Keratinocyte (primary cell): Measurements from ENCODE around the gene ABI2. TPM values are rescaled to one million over a fixed set of nuclear protein-coding genes. Genes with fewer than 3 reads are reported as not detected.

Experiments used
- DNase-seq: peaks from one replicate; pipeline ENCODE4 v3.0.0-alpha.2; 2011; ENCODE audit warnings: low read depth, missing footprints, low spot score
- FAIRE-seq: peaks from 2 replicates; lab custom pipeline; 2011; peaks lifted over from hg19 to GRCh38; lab: Jason Lieb, UNC
- H2AFZ ChIP-seq: 2 replicates; pipeline ENCODE4 v1.6.0; 2012; ENCODE audit warnings: low read length, control low read depth, inconsistent platforms; ENCODE audit not compliant: control insufficient read depth
- H3K27ac ChIP-seq: 2 replicates; pipeline ENCODE4 v1.5.1; 2011; ENCODE audit warnings: low read length; ENCODE audit not compliant: control insufficient read depth, insufficient read depth
- H3K27me3 ChIP-seq: 3 replicates; pipeline ENCODE4 v1.6.0; 2011; ENCODE audit warnings: low read length; ENCODE audit not compliant: control insufficient read depth, insufficient read depth; ENCODE audit errors: extremely low read depth
- H3K36me3 ChIP-seq, 2 experiments: 2 replicates in 1 of 2; 3 replicates in 1 of 2; pipeline ENCODE4 v1.5.1; 2011; ENCODE audit warnings: low read length in 2 of 2, mild to moderate bottlenecking in 1 of 2; ENCODE audit not compliant: control insufficient read depth in 2 of 2, insufficient read depth in 2 of 2; ENCODE audit errors: extremely low read depth in 1 of 2
- H3K4me1 ChIP-seq: 3 replicates; pipeline ENCODE4 v1.5.1; 2011; ENCODE audit warnings: low read length; ENCODE audit not compliant: control insufficient read depth, insufficient read depth; ENCODE audit errors: extremely low read depth
- H3K4me2 ChIP-seq: 3 replicates; pipeline ENCODE4 v1.6.0; 2011; ENCODE audit warnings: low read depth, low read length; ENCODE audit not compliant: control insufficient read depth, insufficient read depth; ENCODE audit errors: extremely low read depth
- H3K4me3 ChIP-seq, 3 experiments: fragments of 200-600 bp in 1 of 3; sonication (generic) in 1 of 3; 2 replicates in 2 of 3; 3 replicates in 1 of 3; pipeline ENCODE4 v1.5.1; 2011 to 2016; ENCODE audit warnings: low read length in 3 of 3, mild to moderate bottlenecking in 3 of 3, control low read depth in 2 of 3, inconsistent platforms in 1 of 3, low read depth in 1 of 3, mixed read lengths in 1 of 3, mixed run types in 1 of 3, moderate library complexity in 1 of 3; ENCODE audit not compliant: control insufficient read depth in 2 of 3, insufficient read depth in 2 of 3; ENCODE audit errors: extremely low read depth in 1 of 3
- H3K79me2 ChIP-seq: 2 replicates; pipeline ENCODE4 v1.6.0; 2012; ENCODE audit warnings: low read length; ENCODE audit not compliant: control insufficient read depth, insufficient read depth
- H3K9ac ChIP-seq: 3 replicates; pipeline ENCODE4 v1.6.0; 2011; ENCODE audit warnings: low read length; ENCODE audit not compliant: control insufficient read depth, insufficient read depth; ENCODE audit errors: extremely low read depth
- H3K9me1 ChIP-seq: 3 replicates; pipeline ENCODE4 v1.6.0; 2011; ENCODE audit warnings: low read length; ENCODE audit not compliant: control insufficient read depth, insufficient read depth; ENCODE audit errors: extremely low read depth
- H3K9me3 ChIP-seq: 2 replicates; pipeline ENCODE4 v1.5.1; 2012; ENCODE audit warnings: low read depth, low read length; ENCODE audit not compliant: control insufficient read depth
- H4K20me1 ChIP-seq: 3 replicates; pipeline ENCODE4 v1.6.0; 2011; ENCODE audit warnings: low read length; ENCODE audit not compliant: control insufficient read depth, insufficient read depth; ENCODE audit errors: extremely low read depth
- CTCF ChIP-seq, 3 experiments: IDR thresholded peaks in 1 of 3; conservative IDR thresholded peaks in 1 of 3; optimal IDR thresholded peaks in 1 of 3; 2 replicates in 2 of 3; 3 replicates in 1 of 3; pipeline versions ENCODE3 to v1.5.1; 2011; ENCODE audit warnings: low read length in 3 of 3, mild to moderate bottlenecking in 3 of 3, moderate library complexity in 2 of 3, control low read depth in 1 of 3, inconsistent platforms in 1 of 3; ENCODE audit not compliant: insufficient read depth in 2 of 3; ENCODE audit errors: extremely low read depth in 1 of 3
- EZH2 ChIP-seq: IDR thresholded peaks from one replicate; pipeline ENCODE4 v1.6.1; 2012; ENCODE audit warnings: inconsistent platforms, mild to moderate bottlenecking, low read length, moderate library complexity
- dilution Hi-C: fragments of 300-500 bp; cut with MboI; formaldehyde crosslinking; loops from one replicate; pipeline ENCODE4 v1.7.0; 2020; ENCODE audit warnings: low sequenced_read_pairs; ENCODE audit not compliant: extremely low pct_ligation_motif_present
- polyA plus RNA-seq, 5 experiments: library from polyadenylated mRNA; depleted of rRNA in 3 of 5; stranded (reverse) in 3 of 5; stranded (forward) in 1 of 5; unstranded in 1 of 5; fragments of >200 nt; gene quantifications; 1 replicate in 1 of 5; 2 replicates in 3 of 5; 3 replicates in 1 of 5; pipeline versions ENCODE4 v1.2.1 to v1.2.3, GENCODE V29; 2011 to 2012; ENCODE audit warnings: missing spikeins in 2 of 5, low read depth in 1 of 5, low replicate concordance in 1 of 5

Gene ABI2
- polyA plus RNA-seq, 1 donor (not counting 4 experiments of a cell fraction or from before 2014, with no cell fraction given): 12.9 TPM

GRCh38 chr2:203441463-203441862, 113.3 kb downstream of the ABI2 start:
- Histone ChIP-seq H2AFZ (no peak overlapping the region), H3K9me1 (no peaks in the 10 kb centered on the region), H3K9ac (no peak overlapping the region), H3K4me1 (no peaks in the 10 kb centered on the region), H3K9me3 (no peaks in the 10 kb centered on the region), H3K36me3 (peaks cover 9 to 16% of the 10 kb centered on the region in 2 experiments), H3K4me2 (no peak overlapping the region), H3K4me3 (no peak overlapping the region), H4K20me1 (no peaks in the 10 kb centered on the region), H3K79me2 (no peaks in the 10 kb centered on the region), H3K27me3 (no peaks in the 10 kb centered on the region), H3K27ac (no peak overlapping the region)
- dilution Hi-C loops: no loop called here
- TF ChIP-seq CTCF (optimal IDR thresholded peaks at IDR 0.05 in 1 of 3, IDR thresholded peaks at IDR 0.05 in 1 of 3, conservative IDR thresholded peaks at IDR 0.05 in 1 of 3; ENCODE audit: extremely low read depth in 1 of 3, insufficient read depth in 2 of 3, low read length in 3 of 3) (no peak), EZH2 (no peak)
- FAIRE-seq (no peak), DNase-seq (no peak)

GRCh38 chr2:203442463-203442862, 114.3 kb downstream of the ABI2 start:
- Histone ChIP-seq H3K79me2 (no peaks in the 10 kb centered on the region), H4K20me1 (no peaks in the 10 kb centered on the region), H3K27me3 (no peaks in the 10 kb centered on the region), H3K27ac (no peak overlapping the region), H3K36me3 (peaks cover 7 to 17% of the 10 kb centered on the region in 2 experiments), H3K9me3 (no peaks in the 10 kb centered on the region), H3K4me3 (no peak overlapping the region), H3K4me1 (no peaks in the 10 kb centered on the region), H2AFZ (no peak overlapping the region), H3K4me2 (no peak overlapping the region), H3K9ac (no peak overlapping the region), H3K9me1 (no peaks in the 10 kb centered on the region)
- DNase-seq (no peak), FAIRE-seq (no peak)
- TF ChIP-seq EZH2 (no peak), CTCF (optimal IDR thresholded peaks at IDR 0.05 in 1 of 3, IDR thresholded peaks at IDR 0.05 in 1 of 3, conservative IDR thresholded peaks at IDR 0.05 in 1 of 3; ENCODE audit: extremely low read depth in 1 of 3, insufficient read depth in 2 of 3, low read length in 3 of 3) (no peak)
- dilution Hi-C loops: no loop called here
